SU-DHL-6 (cell line): ENCODE results near the gene LRP1B.

Experiments
- EZH2phosphoT487 ChIP-seq: fragments of 200-600 bp; sonication (generic), shearing (Covaris generic); conservative IDR thresholded peaks from 2 replicates; pipeline ENCODE4 v1.6.1; 2018; ENCODE audit warnings: mild to moderate bottlenecking, antibody characterized with exemption, low read length, moderate library complexity, mixed read lengths
- TF ChIP-seq, protein P1 (sequence below): fragments of 200-600 bp; sonication (generic); IDR thresholded peaks from one replicate; pipeline ENCODE4 v1.5.1; 2017; ENCODE audit warnings: antibody characterized with exemption, mild to moderate bottlenecking, low read length, moderate library complexity; ENCODE audit not compliant: insufficient read depth, poor library complexity, severe bottlenecking

DNA sequence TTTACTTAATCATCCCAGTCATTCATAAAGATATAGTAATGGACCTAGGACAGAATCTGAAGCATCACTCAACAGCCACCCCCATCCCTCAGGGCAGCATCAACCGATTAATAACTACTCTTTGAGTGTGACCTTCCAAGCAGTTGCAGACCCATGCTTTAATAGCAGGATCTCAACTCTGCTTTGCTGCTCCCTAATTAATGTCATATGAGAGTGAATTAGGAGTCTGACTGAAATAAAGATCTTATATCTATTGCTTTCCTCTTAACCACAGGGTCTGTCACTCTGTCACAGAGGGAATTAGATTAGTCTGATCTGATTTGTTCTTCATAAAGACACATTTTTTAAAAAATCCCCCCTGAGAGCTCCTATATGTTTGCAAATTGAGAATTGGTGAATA, 46.1 kb upstream of the LRP1B start:
- TF ChIP-seq, protein P1, sequence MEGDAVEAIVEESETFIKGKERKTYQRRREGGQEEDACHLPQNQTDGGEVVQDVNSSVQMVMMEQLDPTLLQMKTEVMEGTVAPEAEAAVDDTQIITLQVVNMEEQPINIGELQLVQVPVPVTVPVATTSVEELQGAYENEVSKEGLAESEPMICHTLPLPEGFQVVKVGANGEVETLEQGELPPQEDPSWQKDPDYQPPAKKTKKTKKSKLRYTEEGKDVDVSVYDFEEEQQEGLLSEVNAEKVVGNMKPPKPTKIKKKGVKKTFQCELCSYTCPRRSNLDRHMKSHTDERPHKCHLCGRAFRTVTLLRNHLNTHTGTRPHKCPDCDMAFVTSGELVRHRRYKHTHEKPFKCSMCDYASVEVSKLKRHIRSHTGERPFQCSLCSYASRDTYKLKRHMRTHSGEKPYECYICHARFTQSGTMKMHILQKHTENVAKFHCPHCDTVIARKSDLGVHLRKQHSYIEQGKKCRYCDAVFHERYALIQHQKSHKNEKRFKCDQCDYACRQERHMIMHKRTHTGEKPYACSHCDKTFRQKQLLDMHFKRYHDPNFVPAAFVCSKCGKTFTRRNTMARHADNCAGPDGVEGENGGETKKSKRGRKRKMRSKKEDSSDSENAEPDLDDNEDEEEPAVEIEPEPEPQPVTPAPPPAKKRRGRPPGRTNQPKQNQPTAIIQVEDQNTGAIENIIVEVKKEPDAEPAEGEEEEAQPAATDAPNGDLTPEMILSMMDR, result no peak
- no peak for TF ChIP-seq EZH2phosphoT487
